ENCODE measurements around the gene RHOA. TPM values are rescaled to one million over a fixed set of nuclear protein-coding genes. Genes with fewer than 3 reads are reported as not detected.

The RHOA gene
- total and polyA plus RNA-seq, 2 of the 13 experiments (the other 11 are each of a cell fraction or from before 2014, with no cell fraction given), result 131 to 177 TPM

- no peak for TF ChIP-seq ZNF530 (CRISPR knock-in tag; IDR thresholded peaks at IDR 0.05; ENCODE audit: low read depth)
- TF ChIP-seq PTBP1 (IDR thresholded peaks at IDR 0.05; ENCODE audit: low read depth, low read length, poor library complexity, severe bottlenecking), result no peak
- TF ChIP-seq THAP8 (CRISPR knock-in tag; IDR thresholded peaks at IDR 0.05; ENCODE audit: borderline replicate concordance), result 0 out of 2 replicates have a peak, but pooled peaks have one; percentile 8
- TF ChIP-seq ZNF383 (CRISPR knock-in tag; IDR thresholded peaks at IDR 0.05; ENCODE audit: borderline replicate concordance), result no peak
- TF ChIP-seq HMG20A (CRISPR knock-in tag; IDR thresholded peaks at IDR 0.05; ENCODE audit: borderline replicate concordance), result peak; percentile 42; the same call in 1 of the 2 replicates
- no peak for TF ChIP-seq DPF2 (CRISPR knock-in tag; IDR thresholded peaks at IDR 0.05; ENCODE audit: borderline replicate concordance, low read depth)
- TF ChIP-seq CEBPZ (IDR thresholded peaks at IDR 0.05; ENCODE audit: low read length), result no peak
- no peak; the same call in 1 of the 2 replicates for TF ChIP-seq FOXO1 (CRISPR knock-in tag; IDR thresholded peaks at IDR 0.05)
- TF ChIP-seq ZNF235 (CRISPR knock-in tag; IDR thresholded peaks at IDR 0.05; ENCODE audit: borderline replicate concordance), result peak; percentile 88; the same call in 1 of the 2 replicates
- TF ChIP-seq ZNF614 (CRISPR knock-in tag; IDR thresholded peaks at IDR 0.05; ENCODE audit: borderline replicate concordance), result peak; percentile 84; the same call in 1 of the 2 replicates
- TF ChIP-seq ZNF263 (CRISPR knock-in tag; IDR thresholded peaks at IDR 0.05), result peak; percentile 65; the same call in 1 of the 2 replicates
- TF ChIP-seq ATF1 (CRISPR knock-in tag; IDR thresholded peaks at IDR 0.05), result no peak
- TF ChIP-seq HINFP (CRISPR knock-in tag; IDR thresholded peaks at IDR 0.05; ENCODE audit: low read depth), result no peak
- TF ChIP-seq ZNF7 (CRISPR knock-in tag; IDR thresholded peaks at IDR 0.05), result no peak
- peak; percentile 78; the same call in 1 of the 2 replicates for TF ChIP-seq PITX1 (CRISPR knock-in tag; IDR thresholded peaks at IDR 0.05)
- TF ChIP-seq GABPA (IDR thresholded peaks at IDR 0.05; ENCODE audit: low read depth, low read length), result no peak
- TF ChIP-seq GABPA (CRISPR knock-in tag; IDR thresholded peaks at IDR 0.05; ENCODE audit: low read depth), result no peak; the same call in 1 of the 2 replicates
- no peak for TF ChIP-seq NFRKB (IDR thresholded peaks at IDR 0.05)
- peak; percentile 44; the same call in 1 of the 2 replicates for TF ChIP-seq ZC3H4 (CRISPR knock-in tag; IDR thresholded peaks at IDR 0.05; ENCODE audit: borderline replicate concordance)
- TF ChIP-seq ZNF451 (CRISPR knock-in tag; IDR thresholded peaks at IDR 0.05), result no peak; the same call in 1 of the 2 replicates
- no peak for TF ChIP-seq SRSF9 (IDR thresholded peaks at IDR 0.05; ENCODE audit: borderline replicate concordance, insufficient read depth, low read depth, low read length, poor library complexity, severe bottlenecking)
- peak; percentile 69; the same call in 1 of the 2 replicates for TF ChIP-seq ZBTB42 (CRISPR knock-in tag; IDR thresholded peaks at IDR 0.05)
- TF ChIP-seq ZBTB20 (CRISPR knock-in tag; IDR thresholded peaks at IDR 0.05; ENCODE audit: borderline replicate concordance, low read depth), result peak; percentile 49; the same call in 1 of the 2 replicates
These were observed at the start of gene RHOA, which contains the start of gene TCTA (continued) for GRCh38 chr3:49411968-49412631.
